HepG2 (cell line): ENCODE measurements around the gene AUP1.

ENCODE experiments used
- ARNT ChIP-seq: fragments of 450-650 bp; IDR thresholded peaks from 2 replicates; pipeline ENCODE4 v1.6.1; 2017
- BHLHE40 ChIP-seq: IDR thresholded peaks from 2 replicates; pipeline ENCODE4 v1.6.1; 2011; ENCODE audit warnings: low read length, improper control_type of control experiment
- CBX1 ChIP-seq: IDR thresholded peaks from one replicate; pipeline ENCODE4 v1.6.1; 2016; ENCODE audit warnings: antibody characterized with exemption, low read depth
- POLR2A ChIP-seq, 2 experiments: IDR thresholded peaks; 2 replicates each; pipeline ENCODE4 v1.6.1; 2011; ENCODE audit warnings: low read depth in 2 of 2, low read length in 2 of 2, mild to moderate bottlenecking in 1 of 2, moderate library complexity in 1 of 2; ENCODE audit not compliant: insufficient read depth in 1 of 2
- RNF219 ChIP-seq: sonication (generic); formaldehyde crosslinking; IDR thresholded peaks from 2 replicates; pipeline ENCODE4 v1.5.0; 2020; ENCODE audit warnings: mild to moderate bottlenecking, missing genetic modification reagents
- SMARCC2 ChIP-seq: fragments of 450-650 bp; IDR thresholded peaks from 2 replicates; pipeline ENCODE4 v1.6.1; 2017; ENCODE audit warnings: antibody characterized with exemption, mild to moderate bottlenecking

DNA sequence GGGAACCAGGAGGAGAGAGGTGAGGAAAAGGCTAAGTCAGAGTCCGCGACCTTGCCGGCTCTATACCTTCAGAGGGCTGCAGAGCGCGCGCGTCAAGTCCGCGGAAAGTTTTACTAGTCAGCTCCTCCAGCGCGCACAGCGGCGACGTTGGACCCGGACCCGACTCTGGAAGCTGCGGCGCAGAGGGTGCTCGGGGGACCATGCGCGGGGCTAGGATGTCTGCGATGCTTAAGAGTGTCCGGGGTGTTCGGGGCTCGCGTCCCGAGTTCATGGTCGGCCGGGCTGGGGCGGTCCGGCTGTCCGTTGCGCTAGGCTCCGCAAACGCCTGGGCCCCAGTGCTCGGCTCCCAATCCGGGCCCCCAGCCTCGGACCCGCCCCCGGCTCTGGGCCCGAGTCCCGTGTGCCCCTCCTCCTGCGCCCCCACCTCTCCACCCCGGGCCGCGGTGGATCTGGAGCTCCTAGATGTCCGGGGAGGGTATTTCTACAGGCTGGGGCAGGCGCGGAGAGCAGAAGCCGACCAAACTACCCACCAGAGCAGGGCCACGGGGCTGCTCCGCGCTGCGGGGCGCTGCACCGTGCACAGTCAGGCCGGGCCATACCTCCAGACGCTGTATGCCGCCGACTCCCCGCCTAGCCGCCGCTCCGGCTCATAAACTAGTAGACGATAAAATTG, 30.1 kb downstream of the AUP1 start, which contains the start of gene LBX2:
- no peak for TF ChIP-seq POLR2A (IDR thresholded peaks at IDR 0.05; ENCODE audit: insufficient read depth in 1 of 2, low read depth in 2 of 2, low read length in 2 of 2)
- TF ChIP-seq CBX1: no peak
- no peak for TF ChIP-seq SMARCC2
- TF ChIP-seq RNF219 (CRISPR knock-in tag): no peak
- no peak for TF ChIP-seq BHLHE40
- TF ChIP-seq ARNT: no peak
